Gastrocnemius medialis (tissue), 4 donors: ENCODE results near the gene TFPI. TPM values are rescaled to one million over a fixed set of nuclear protein-coding genes. Genes with fewer than 3 reads are reported as not detected.

Experiments
- ATAC-seq, 2 donors: fragments of 150-250 bp; one replicate each; pipeline ENCODE4 v1.9.1; 2016
- DNase-seq, 2 donors: peaks; one replicate each; pipeline ENCODE4 v3.0.0-alpha.2; 2019
- H3K27ac ChIP-seq, 4 donors: fragments of 200-600 bp; sonication (generic); 1 replicate in 1 of 4; 2 replicates in 3 of 4; pipeline ENCODE4 v1.5.1; 2016 to 2018; ENCODE audit warnings: mild to moderate bottlenecking in 2 of 4, moderate library complexity in 1 of 4
- H3K27me3 ChIP-seq, 3 donors: fragments of 200-600 bp; sonication (generic) in 2 of 3; 1 replicate in 1 of 3; 2 replicates in 2 of 3; pipeline versions ENCODE4 v1.5.1 to v1.6.0; 2016 to 2019; ENCODE audit warnings: mild to moderate bottlenecking in 1 of 3, moderate library complexity in 1 of 3
- H3K36me3 ChIP-seq, 2 donors: fragments of 200-600 bp; sonication (generic) in 1 of 2; one replicate each; pipeline ENCODE4 v1.5.1; 2017 to 2018
- H3K4me1 ChIP-seq, 2 donors: fragments of 200-600 bp; sonication (generic) in 1 of 2; one replicate each; pipeline ENCODE4 v1.5.1; 2016 to 2017; ENCODE audit warnings: mild to moderate bottlenecking in 2 of 2
- H3K4me3 ChIP-seq, 4 donors: fragments of 200-600 bp; sonication (generic) in 3 of 4; 1 replicate in 1 of 4; 2 replicates in 3 of 4; pipeline ENCODE4 v1.5.1; 2016 to 2019; ENCODE audit warnings: mild to moderate bottlenecking in 2 of 4
- H3K9me3 ChIP-seq, 3 donors: fragments of 200-600 bp; sonication (generic) in 2 of 3; 1 replicate in 1 of 3; 2 replicates in 2 of 3; pipeline ENCODE4 v1.5.1; 2016 to 2019
- CTCF ChIP-seq, 5 experiments: fragments of 450-650 bp in 3 of 5; fragments of 200-600 bp in 2 of 5; sonication (generic) in 2 of 5; IDR thresholded peaks in 4 of 5; conservative IDR thresholded peaks in 1 of 5; 1 replicate in 4 of 5; 2 replicates in 1 of 5; pipeline ENCODE4 v1.5.1; 2016 to 2019; ENCODE audit warnings: antibody characterized with exemption in 5 of 5, mild to moderate bottlenecking in 3 of 5, moderate library complexity in 3 of 5
- POLR2A ChIP-seq, 2 donors: fragments of 450-650 bp; IDR thresholded peaks; one replicate each; pipeline ENCODE4 v1.6.1; 2017; ENCODE audit warnings: antibody characterized with exemption in 2 of 2, mild to moderate bottlenecking in 2 of 2, moderate library complexity in 2 of 2
- in situ Hi-C, 4 donors: fragments of 200-750 bp; cut with MboI; loops; one replicate each; pipeline versions ENCODE4 v1.15.0 to v1.8.0; 2017; ENCODE audit warnings: low sequenced_read_pairs in 4 of 4
- intact Hi-C: fragments of 100-400 bp; cut with DNase I; formaldehyde crosslinking; loops from one replicate; pipeline ENCODE4 v1.15.1; 2023; ENCODE audit warnings: low total_unique reads
- total RNA-seq, 4 donors: library from RNA; depleted of rRNA; stranded (reverse); fragments of >200 nt; gene quantifications; one replicate each; pipeline versions ENCODE4 v1.1.0 to v1.2.3, GENCODE V29; 2016

Gene TFPI
- total RNA-seq, 4 donors from 2014 or later: 30.7 to 91.5 (median 54.7) TPM

GRCh38 chr2:187481543-187481942 lies 72.7 kb downstream of the TFPI start:
- in situ Hi-C loops (loop anchor here in 2 of 4 donors (25.0 kb wide), 2 partner anchors 356 to 1031 kb away; no protein-coding TSS in a partner anchor), intact Hi-C loops (no loop called here)
- H3K36me3 ChIP-seq: peaks cover 0 to 17% of the 10 kb centered on the region in 2 donors

GRCh38 chr2:187478719-187479118 lies 75.5 kb downstream of the TFPI start:
- no peak for TF ChIP-seq CTCF (IDR thresholded peaks at IDR 0.05 in 4 of 5, conservative IDR thresholded peaks at IDR 0.05 in 1 of 5)
- TF ChIP-seq POLR2A (IDR thresholded peaks at IDR 0.05): no peak
- intact Hi-C loops (no loop called here), in situ Hi-C loops (loop anchor here in 2 of 4 donors (25.0 kb wide), 2 partner anchors 359 to 1034 kb away; no protein-coding TSS in a partner anchor)
- Histone ChIP-seq H3K27ac (no peak overlapping the region), H3K4me1 (peaks cover 0 to 11% of the 10 kb centered on the region in 2 donors), H3K4me3 (no peak overlapping the region), H3K27me3 (no peaks in the 10 kb centered on the region), H3K9me3 (no peaks in the 10 kb centered on the region), H3K36me3 (peaks cover 0 to 10% of the 10 kb centered on the region in 2 donors)
- DNase-seq: no peak
- no peak for ATAC-seq

More at GRCh38 chr2:187481543-187481942, 72.7 kb downstream of the TFPI start:
- Histone ChIP-seq H3K27ac (no peak overlapping the region), H3K9me3 (no peaks in the 10 kb centered on the region), H3K4me1 (peaks cover 0 to 11% of the 10 kb centered on the region in 2 donors), H3K4me3 (no peak overlapping the region), H3K27me3 (no peaks in the 10 kb centered on the region)
- TF ChIP-seq POLR2A (IDR thresholded peaks at IDR 0.05) (no peak), CTCF (IDR thresholded peaks at IDR 0.05 in 4 of 5, conservative IDR thresholded peaks at IDR 0.05 in 1 of 5) (no peak)
- ATAC-seq: no peak
- no peak for DNase-seq

GRCh38 chr2:187477051-187477450 lies 77.2 kb downstream of the TFPI start:
- H3K27me3 ChIP-seq: no peaks in the 10 kb centered on the region
- intact Hi-C loops (no loop called here), in situ Hi-C loops (loop anchor here in 2 of 4 donors (25.0 kb wide), 2 partner anchors 360 to 1035 kb away; no protein-coding TSS in a partner anchor)
- no peak overlapping the region for H3K4me3 ChIP-seq
- no peak for DNase-seq
- peaks cover 0 to 11% of the 10 kb centered on the region in 2 donors for H3K4me1 ChIP-seq
- H3K27ac ChIP-seq: no peak overlapping the region
- peaks cover 0 to 4% of the 10 kb centered on the region in 2 donors for H3K36me3 ChIP-seq
- no peaks in the 10 kb centered on the region for H3K9me3 ChIP-seq
- TF ChIP-seq POLR2A (IDR thresholded peaks at IDR 0.05) (no peak), CTCF (IDR thresholded peaks at IDR 0.05 in 4 of 5, conservative IDR thresholded peaks at IDR 0.05 in 1 of 5) (no peak)
- no peak for ATAC-seq

GRCh38 chr2:187475499-187476248 lies 78.6 kb downstream of the TFPI start:
- H3K4me1 ChIP-seq: peaks cover 0 to 11% of the 10 kb centered on the region in 2 donors
- no peak for ATAC-seq
- H3K36me3 ChIP-seq: peaks cover 0 to 4% of the 10 kb centered on the region in 2 donors
- no peaks in the 10 kb centered on the region for H3K9me3 ChIP-seq
- H3K27ac ChIP-seq: no peak overlapping the region
- H3K27me3 ChIP-seq: no peaks in the 10 kb centered on the region
- no peak for DNase-seq
- intact Hi-C loops (no loop called here), in situ Hi-C loops (loop anchor here in 2 of 4 donors (25.0 kb wide), 2 partner anchors 362 to 1037 kb away; no protein-coding TSS in a partner anchor)
- H3K4me3 ChIP-seq: no peak overlapping the region
- TF ChIP-seq POLR2A (IDR thresholded peaks at IDR 0.05) (no peak), CTCF (IDR thresholded peaks at IDR 0.05 in 4 of 5, conservative IDR thresholded peaks at IDR 0.05 in 1 of 5) (no peak)
